HG03066 (cell line): Measurements from ENCODE around the gene PPEF1.
"Not testable (repeated sequence)": the region's sequence is repeated elsewhere in the genome, so short reads cannot be mapped to it uniquely, and the experiment has no call there.

Experiments used
- ATAC-seq: cut with Tn5 transposase; IDR thresholded peaks from one replicate; pipeline ENCODE4 v1.9.1; 2021; ENCODE audit warnings: low read depth; ENCODE audit not compliant: unreplicated experiment

Gene PPEF1

GRCh38 chrX:18792828-18793227, 85.4 kb downstream of the PPEF1 start:
- no peak for ATAC-seq

GRCh38 chrX:18793601-18794089, 86.2 kb downstream of the PPEF1 start:
- ATAC-seq = no peak

- ATAC-seq = no peak
These were observed 89.7 kb downstream of the PPEF1 start for GRCh38 chrX:18797141-18797540.

GRCh38 chrX:18799911-18800310, 92.5 kb downstream of the PPEF1 start:
- no peak for ATAC-seq

GRCh38 chrX:18809641-18810040, 102.2 kb downstream of the PPEF1 start:
- ATAC-seq = no peak

- no peak for ATAC-seq
These were observed 103.0 kb downstream of the PPEF1 start for GRCh38 chrX:18810416-18810815.

- ATAC-seq = no peak
These were observed 117.9 kb downstream of the PPEF1 start for GRCh38 chrX:18825375-18825774.

GRCh38 chrX:18828832-18829404, 121.5 kb downstream of the PPEF1 start:
- ATAC-seq = no peak

- ATAC-seq = no peak
These were observed 125.8 kb downstream of the PPEF1 start for GRCh38 chrX:18833071-18833731.

- not testable (repeated sequence) for ATAC-seq
These were observed 140.5 kb downstream of the PPEF1 start for GRCh38 chrX:18847901-18848300.

- peak; percentile 81 for ATAC-seq
These were observed 148.6 kb downstream of the PPEF1 start for GRCh38 chrX:18855919-18856644.

GRCh38 chrX:18856645-18856997, 149.2 kb downstream of the PPEF1 start:
- ATAC-seq = no peak

- ATAC-seq = no peak
These were observed 154.1 kb downstream of the PPEF1 start for GRCh38 chrX:18861511-18861910.

- ATAC-seq = no peak
These were observed 157.0 kb downstream of the PPEF1 start for GRCh38 chrX:18864390-18864920.

GRCh38 chrX:18871161-18871890, 163.9 kb downstream of the PPEF1 start:
- no peak for ATAC-seq

GRCh38 chrX:18871970-18872369, 164.5 kb downstream of the PPEF1 start:
- ATAC-seq = no peak

- no peak for ATAC-seq
These were observed 165.2 kb downstream of the PPEF1 start for GRCh38 chrX:18872621-18873020.

GRCh38 chrX:18873189-18873791, 165.8 kb downstream of the PPEF1 start:
- no peak for ATAC-seq

- no peak for ATAC-seq
These were observed 166.4 kb downstream of the PPEF1 start for GRCh38 chrX:18873836-18874235.

- no peak for ATAC-seq
These were observed 167.3 kb downstream of the PPEF1 start for GRCh38 chrX:18874560-18875255.
